ENCODE data around the gene CDKN2B. TPM values are rescaled to one million over a fixed set of nuclear protein-coding genes. Genes with fewer than 3 reads are reported as not detected.

The CDKN2B gene
- total and polyA plus RNA-seq, 4 donors: 0.32 to 1.3 (median 0.54) TPM

GRCh38 chr9:21988056-21988990 is 20.8 kb downstream of the CDKN2B start:
- Histone ChIP-seq H3K36me3 (ENCODE audit: control insufficient read depth in 4 of 4, insufficient read depth in 3 of 4, low read depth in 1 of 4, low read length in 3 of 4) (no peaks in the 10 kb centered on the region), H3K9me3 (ENCODE audit: control insufficient read depth in 4 of 4, low read length in 3 of 4) (peaks cover 0 to 6% (median 0%) of the 10 kb centered on the region in 4 donors), H3K27me3 (ENCODE audit: control insufficient read depth in 4 of 4, insufficient read depth in 4 of 4, low read length in 3 of 4) (peaks cover 0 to 4% (median under 1%) of the 10 kb centered on the region in 4 donors), H3K27ac (ENCODE audit: low read depth in 1 of 2, low read length in 2 of 2) (no peak overlapping the region), H3K9ac (ENCODE audit: low read depth in 1 of 2, low read length in 2 of 2) (no peak overlapping the region), H3K4me1 (ENCODE audit: control insufficient read depth in 4 of 4, insufficient read depth in 4 of 4, low read length in 3 of 4) (no peaks in the 10 kb centered on the region), H3K4me3 (ENCODE audit: low read depth in 1 of 3, low read length in 3 of 3) (no peak overlapping the region)
- no peak for DNase-seq (ENCODE audit: low spot score)
- 38% methylated on average over 9 of the region's 9 CpGs for WGBS
- no peak for TF ChIP-seq MAX (IDR thresholded peaks at IDR 0.05)
- TF ChIP-seq ZBTB33 (IDR thresholded peaks at IDR 0.05): no peak
- TF ChIP-seq RAD21 (IDR thresholded peaks at IDR 0.05): no peak
- no peak for TF ChIP-seq JUND (IDR thresholded peaks at IDR 0.05)
- TF ChIP-seq FOXA1 (IDR thresholded peaks at IDR 0.05): no peak
- TF ChIP-seq FOXA2 (IDR thresholded peaks at IDR 0.05): no peak
- TF ChIP-seq ATF3 (IDR thresholded peaks at IDR 0.05): no peak
- TF ChIP-seq RXRA (IDR thresholded peaks at IDR 0.05): no peak
- TF ChIP-seq REST (IDR thresholded peaks at IDR 0.05): no peak
- no peak for TF ChIP-seq EGR1 (IDR thresholded peaks at IDR 0.05; ENCODE audit: low read depth in 2 of 2)
- no peak for TF ChIP-seq GABPA (IDR thresholded peaks at IDR 0.05 in 1 of 2, conservative IDR thresholded peaks at IDR 0.05 in 1 of 2)
- TF ChIP-seq CTCF (IDR thresholded peaks at IDR 0.05; ENCODE audit: low read depth, low read length, missing input control): no peak
- TF ChIP-seq SP1 (IDR thresholded peaks at IDR 0.05): no peak
- TF ChIP-seq YY1 (IDR thresholded peaks at IDR 0.05): no peak
- TF ChIP-seq HNF4A (conservative IDR thresholded peaks at IDR 0.05): no peak
- TF ChIP-seq NR2F2 (IDR thresholded peaks at IDR 0.05): no peak
- no peak for TF ChIP-seq HNF4G (IDR thresholded peaks at IDR 0.05)
- TF ChIP-seq TAF1 (conservative IDR thresholded peaks at IDR 0.05): no peak

Data from liver (tissue), 9 donors.